ENCODE measurements around the gene GNAT3. TPM values are rescaled to one million over a fixed set of nuclear protein-coding genes. Genes with fewer than 3 reads are reported as not detected.

GNAT3 gene
- total RNA-seq, 4 donors from 2014 or later, result not detected

DNA sequence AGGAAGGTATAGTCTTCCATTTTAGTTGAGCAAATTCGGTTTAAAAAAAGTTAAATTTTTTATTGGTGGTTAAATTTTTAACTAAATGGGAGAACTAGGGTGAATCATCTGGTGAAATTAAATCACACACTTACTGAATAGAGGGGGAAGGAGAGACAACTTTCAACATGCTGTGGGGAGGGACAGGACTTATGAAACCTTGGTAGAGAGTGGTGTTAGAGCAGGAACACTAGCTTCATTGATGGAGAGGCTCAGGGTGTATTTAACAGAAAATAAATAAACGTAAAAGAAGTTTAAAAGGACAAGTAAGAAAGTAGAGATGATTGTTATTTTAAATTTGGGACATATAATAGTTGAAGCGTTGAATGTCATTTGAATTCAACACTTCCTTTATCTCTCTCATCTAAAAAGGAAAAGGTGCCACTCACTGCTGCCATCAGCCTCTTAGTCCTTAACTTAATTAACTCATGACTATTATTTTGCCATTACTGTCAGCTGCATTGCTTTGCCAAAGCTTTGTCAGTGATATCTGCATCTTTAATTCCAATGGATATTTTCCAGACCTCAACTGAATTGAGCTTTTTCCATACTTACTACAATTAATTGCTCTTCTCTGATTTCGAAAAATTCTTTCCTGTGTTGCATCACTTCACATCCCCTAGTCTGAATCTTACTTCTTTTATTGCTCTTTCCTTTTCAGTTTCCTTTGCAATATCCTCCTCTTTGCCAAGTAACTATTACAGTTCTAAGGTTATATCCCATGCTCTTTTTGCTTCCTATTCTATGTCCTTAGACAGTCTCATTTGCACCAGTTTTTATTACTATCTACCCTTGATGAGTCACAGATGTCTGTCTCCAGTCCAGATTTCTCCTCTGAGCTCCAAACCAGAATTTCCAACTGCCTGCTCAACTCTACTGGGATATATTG is 71.7 kb downstream of the GNAT3 start:
- TF ChIP-seq CTCF (IDR thresholded peaks at IDR 0.05; ENCODE audit: low read depth), result no peak

- TF ChIP-seq CTCF (IDR thresholded peaks at IDR 0.05; ENCODE audit: low read depth), result no peak
These were observed 76.3 kb downstream of the GNAT3 start for GRCh38 chr7:80435521-80435920.

DNA sequence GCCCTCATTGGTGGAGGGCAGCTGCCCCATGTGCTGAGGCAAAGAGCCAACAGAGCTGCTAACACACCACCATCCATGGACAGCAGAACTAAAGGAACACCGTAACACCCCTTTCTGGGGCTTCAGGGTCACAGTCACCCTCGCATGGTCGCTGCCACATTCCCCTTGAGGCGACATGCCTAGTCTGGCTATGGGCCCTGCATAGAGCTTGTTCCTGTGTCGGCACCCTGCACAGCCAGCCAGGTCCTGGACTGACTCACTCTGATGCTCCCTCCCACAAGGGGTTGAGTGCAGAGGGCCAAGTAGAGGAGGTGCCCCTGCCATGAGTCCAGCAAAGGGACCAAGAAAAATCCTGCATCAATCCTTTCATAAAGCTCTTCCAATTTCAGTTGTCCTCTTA is 77.8 kb downstream of the GNAT3 start:
- TF ChIP-seq CTCF (IDR thresholded peaks at IDR 0.05; ENCODE audit: low read depth), result no peak

DNA sequence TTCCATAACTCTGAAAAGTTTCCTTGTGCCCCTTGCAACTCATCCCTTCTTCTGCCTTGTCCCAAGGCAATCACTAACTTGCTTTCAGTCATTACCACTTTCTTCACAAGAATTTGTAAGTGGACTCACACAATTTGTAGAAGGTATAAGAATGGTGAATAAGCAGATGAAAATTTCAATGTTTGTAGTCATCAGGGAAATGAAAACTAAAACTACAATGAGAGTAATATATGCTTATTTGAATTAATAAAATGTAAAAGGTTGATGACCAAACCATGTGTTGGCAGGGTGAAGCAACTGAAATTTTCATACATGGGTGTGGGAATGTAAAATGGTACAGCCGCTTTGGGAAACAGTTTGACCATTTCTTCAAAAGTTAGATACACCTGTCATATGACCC is 79.7 kb downstream of the GNAT3 start:
- no peak for TF ChIP-seq CTCF (IDR thresholded peaks at IDR 0.05; ENCODE audit: low read depth)

DNA sequence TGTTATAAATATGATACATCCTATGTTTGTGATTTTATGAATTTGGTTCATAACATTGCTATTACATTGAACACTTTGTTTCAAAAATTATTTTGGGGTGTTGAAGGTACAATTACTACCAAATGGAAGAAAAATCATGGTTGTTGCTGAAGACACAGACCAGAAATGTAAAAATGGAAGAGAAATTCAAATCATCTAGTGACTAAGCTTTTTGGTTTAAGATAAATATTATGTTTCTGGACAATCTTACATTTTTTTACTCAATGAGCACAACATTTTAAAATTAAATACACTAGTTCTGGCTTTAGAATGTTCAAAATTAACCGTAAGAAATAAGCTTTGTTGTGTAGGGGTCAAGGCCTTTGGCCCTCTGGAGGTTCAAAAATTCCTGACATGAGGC is 82.7 kb downstream of the GNAT3 start:
- TF ChIP-seq CTCF (IDR thresholded peaks at IDR 0.05; ENCODE audit: low read depth), result no peak

- no peak for TF ChIP-seq CTCF (IDR thresholded peaks at IDR 0.05; ENCODE audit: low read depth)
These were observed 83.5 kb downstream of the GNAT3 start for GRCh38 chr7:80428161-80429054.

GRCh38 chr7:80427218-80427617 is 84.6 kb downstream of the GNAT3 start:
- TF ChIP-seq CTCF (IDR thresholded peaks at IDR 0.05; ENCODE audit: low read depth), result no peak

All from subcutaneous adipose tissue (tissue), 4 donors.